Ovary (tissue), 9 donors: ENCODE data around the gene TOP2B. TPM values are rescaled to one million over a fixed set of nuclear protein-coding genes. Genes with fewer than 3 reads are reported as not detected.

Source experiments
- DNase-seq, 5 donors: peaks; one replicate each; pipeline ENCODE4 v3.0.0-alpha.2; 2019 to 2020
- H3K27ac ChIP-seq, 2 donors: fragments of 200-600 bp; one replicate each; pipeline versions ENCODE4 v1.5.1 to v1.8.0; 2019 to 2022
- H3K27me3 ChIP-seq: fragments of 200-600 bp; one replicate; pipeline ENCODE4 v1.8.0; 2022
- H3K36me3 ChIP-seq: fragments of 200-600 bp; sonication (generic); one replicate; pipeline ENCODE4 v1.5.1; 2019
- H3K4me1 ChIP-seq: one replicate; pipeline ENCODE4 v1.8.1; 2013; ENCODE audit warnings: mild to moderate bottlenecking, moderate library complexity; ENCODE audit not compliant: insufficient read depth
- H3K4me3 ChIP-seq: fragments of 200-600 bp; sonication (generic); one replicate; pipeline ENCODE4 v1.5.1; 2017
- H3K9me3 ChIP-seq, 2 donors: fragments of 200-600 bp in 1 of 2; sonication (generic) in 1 of 2; one replicate each; pipeline versions ENCODE4 v1.5.1 to v1.8.1; 2013 to 2019; ENCODE audit warnings: mild to moderate bottlenecking in 1 of 2, moderate library complexity in 1 of 2
- CTCF ChIP-seq, 3 donors: fragments of 450-650 bp in 2 of 3; fragments of 200-600 bp in 1 of 3; IDR thresholded peaks; one replicate each; pipeline versions ENCODE4 v1.5.1 to v1.8.0; 2016 to 2022; ENCODE audit warnings: antibody characterized with exemption in 3 of 3, mild to moderate bottlenecking in 1 of 3
- EP300 ChIP-seq: sonication (generic); formaldehyde crosslinking; IDR thresholded peaks from one replicate; pipeline ENCODE4 v1.6.1; 2017; ENCODE audit warnings: antibody characterized with exemption
- POLR2A ChIP-seq: fragments of 450-650 bp; IDR thresholded peaks from one replicate; pipeline ENCODE4 v1.6.1; 2017; ENCODE audit warnings: antibody characterized with exemption, mild to moderate bottlenecking, moderate library complexity
- WGBS, 3 donors: extraction: QIAGEN DNeasy Blood & Tissue Kit in 1 of 3; methylation state at CpG; one replicate each; pipeline versions ENCODE4 v1.1.5 to v1.1.7; 2013 to 2017; 5-methylcytosine and 5-hydroxymethylcytosine counted together
- intact Hi-C, 4 donors: fragments of 100-400 bp; cut with DNase I; formaldehyde crosslinking; loops; one replicate each; pipeline versions ENCODE4 v1.11.0 to v1.15.1; 2022 to 2023
- polyA plus RNA-seq, 2 donors: library from polyadenylated mRNA; stranded (reverse); fragments of 200-250 nt in 1 of 2; fragments of 350-450 nt in 1 of 2; fragmentation: Illumina TruSeq in 1 of 2; extraction: RNeasy Lipid Tissue Mini Kit (QIAGEN cat#74804) in 1 of 2; gene quantifications; one replicate each; pipeline ENCODE4 v1.2.3, GENCODE V29; 2013 to 2014
- total RNA-seq, 7 donors: library from RNA; depleted of rRNA in 2 of 7; stranded (reverse); fragments of >200 nt in 2 of 7; fragmentation: NEBNext Ultra II Directional in 3 of 7; extraction: Animal tissue kit (Norgen Biotek cat#: 25700) in 3 of 7; gene quantifications; one replicate each; pipeline versions ENCODE4 v1.1.0 to v1.2.4, GENCODE V29; 2016 to 2023
- donor health status: DM: no; HTN: no; CAD: no; lungs with moderate emphysema.
- donor health status: DM: no; HTN: no; CAD: no.
- donor health status: Bipolar disorder and iron deficiency.
- donor health status: DM: yes; HTN: yes; CAD: no.
- donor health status: DM: no; HTN: no; CAD: no.
- donor health status: DM: yes; HTN: yes; CAD: no.

TOP2B gene
- total and polyA plus RNA-seq, 9 donors, result 65.3 to 134 (median 98.2) TPM

- no peaks in the 10 kb centered on the region for H3K36me3 ChIP-seq
- H3K4me1 ChIP-seq, result peaks cover 1% of the 10 kb centered on the region
- no peaks in the 10 kb centered on the region for H3K9me3 ChIP-seq
- no peak for DNase-seq
- H3K4me3 ChIP-seq, result no peak overlapping the region
- TF ChIP-seq POLR2A (no peak), CTCF (IDR thresholded peaks at IDR 0.05) (no peak), EP300 (no peak)
- H3K27me3 ChIP-seq, result no peaks in the 10 kb centered on the region
- intact Hi-C loops, result loop anchor here in 2 of 4 donors (10.0 kb wide), 1 partner anchor 123 kb away; the partner anchor contains the start of gene NGLY1 (in 2 of the 2)
- 12 to 18% (median 15%) methylated on average over 4 of the region's 4 CpGs for WGBS, 3 donors
- no peak overlapping the region for H3K27ac ChIP-seq
Measured at GRCh38 chr3:25661694-25662437, 2.8 kb downstream of the TOP2B start.

DNA sequence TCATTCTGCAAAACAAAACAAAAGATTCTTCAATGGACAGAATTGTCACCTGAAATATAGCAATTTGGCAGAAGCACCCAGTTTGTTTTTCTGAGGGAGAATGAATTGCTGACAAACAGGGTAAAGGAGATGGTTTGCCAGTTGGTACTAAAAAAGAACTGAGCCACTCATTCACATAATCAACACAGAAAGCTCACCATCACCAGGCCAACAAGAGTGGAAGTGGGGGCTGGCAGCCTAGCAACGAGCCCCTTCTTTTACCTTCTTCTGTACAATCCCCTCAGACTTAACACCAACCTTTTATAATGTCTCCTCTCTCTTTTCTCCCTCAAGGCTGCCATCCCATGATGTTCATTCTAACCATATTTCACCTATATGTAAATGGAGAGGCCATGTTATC, 5.9 kb downstream of the TOP2B start:
- WGBS, 3 donors, result 54 to 71% (median 59%) methylated on average over 1 of the region's 1 CpG
- Histone ChIP-seq H3K4me1 (peaks cover 3% of the 10 kb centered on the region), H3K9me3 (no peaks in the 10 kb centered on the region), H3K4me3 (no peak overlapping the region), H3K27ac (no peak overlapping the region), H3K36me3 (no peaks in the 10 kb centered on the region), H3K27me3 (no peaks in the 10 kb centered on the region)
- intact Hi-C loops, result no loop called here
- TF ChIP-seq CTCF (IDR thresholded peaks at IDR 0.05) (no peak), POLR2A (no peak), EP300 (no peak)
- no peak for DNase-seq

GRCh38 chr3:25657293-25657692, 7.4 kb downstream of the TOP2B start:
- TF ChIP-seq EP300, result no peak
- no peak for TF ChIP-seq CTCF (IDR thresholded peaks at IDR 0.05)
- TF ChIP-seq POLR2A, result no peak
- Histone ChIP-seq H3K4me1 (peaks cover 4% of the 10 kb centered on the region), H3K4me3 (no peak overlapping the region), H3K27me3 (no peaks in the 10 kb centered on the region), H3K27ac (no peak overlapping the region), H3K36me3 (no peaks in the 10 kb centered on the region), H3K9me3 (no peaks in the 10 kb centered on the region)
- intact Hi-C loops, result no loop called here
- no peak for DNase-seq

DNA sequence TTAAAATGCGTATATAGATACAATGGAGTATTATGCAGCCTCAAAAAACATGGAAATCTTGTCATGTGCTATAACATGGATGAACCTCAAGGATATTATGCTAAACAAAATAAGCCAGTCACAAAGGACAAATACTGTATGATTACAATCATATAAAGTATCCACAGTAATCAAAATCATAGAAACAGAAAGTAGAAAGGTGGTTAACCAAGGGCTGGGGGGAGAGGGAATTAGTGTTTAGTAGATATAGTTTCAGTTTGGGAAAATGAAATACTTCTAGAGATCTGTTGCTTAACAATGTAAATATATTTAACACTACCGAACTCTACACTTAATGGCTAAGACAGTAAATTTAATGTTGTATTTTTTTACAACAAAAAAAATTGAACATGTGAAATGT, 9.0 kb downstream of the TOP2B start:
- Histone ChIP-seq H3K36me3 (no peaks in the 10 kb centered on the region), H3K4me3 (no peak overlapping the region), H3K9me3 (no peaks in the 10 kb centered on the region), H3K27me3 (no peaks in the 10 kb centered on the region), H3K27ac (no peak overlapping the region), H3K4me1 (peaks cover 6% of the 10 kb centered on the region)
- 96 to 98% (median 97%) methylated on average over 2 of the region's 2 CpGs for WGBS, 3 donors
- DNase-seq, result no peak
- TF ChIP-seq EP300, result no peak
- no peak for TF ChIP-seq POLR2A
- TF ChIP-seq CTCF (IDR thresholded peaks at IDR 0.05), result no peak
- intact Hi-C loops, result no loop called here
